ENCODE measurements around the gene FHOD3.

Gene FHOD3

GRCh38 chr18:36608107-36608506 is 310.6 kb downstream of the FHOD3 start:
- DNase-seq: no peak

GRCh38 chr18:36610258-36610657 is 312.7 kb downstream of the FHOD3 start:
- no peak for DNase-seq

- DNase-seq: no peak
Measured at GRCh38 chr18:36610661-36611060, 313.1 kb downstream of the FHOD3 start.

- DNase-seq: no peak
Measured at GRCh38 chr18:36613069-36613468, 315.6 kb downstream of the FHOD3 start.

GRCh38 chr18:36613810-36614209 is 316.3 kb downstream of the FHOD3 start:
- DNase-seq: no peak

GRCh38 chr18:36620788-36621187 is 323.3 kb downstream of the FHOD3 start:
- DNase-seq: no peak

- no peak for DNase-seq
Measured at GRCh38 chr18:36622610-36623009, 325.1 kb downstream of the FHOD3 start.

GRCh38 chr18:36623091-36623490 is 325.6 kb downstream of the FHOD3 start:
- DNase-seq: no peak

GRCh38 chr18:36623681-36624190 is 326.2 kb downstream of the FHOD3 start:
- DNase-seq: no peak

- DNase-seq: no peak
Measured at GRCh38 chr18:36624451-36625167, 327.1 kb downstream of the FHOD3 start.

- DNase-seq: no peak
Measured at GRCh38 chr18:36625386-36625785, 327.9 kb downstream of the FHOD3 start.

- DNase-seq: no peak
Measured at GRCh38 chr18:36627637-36628036, 330.1 kb downstream of the FHOD3 start.

GRCh38 chr18:36628435-36629137 is 331.1 kb downstream of the FHOD3 start:
- DNase-seq: no peak

GRCh38 chr18:36629138-36629530 is 331.6 kb downstream of the FHOD3 start:
- no peak for DNase-seq

GRCh38 chr18:36629836-36630235 is 332.3 kb downstream of the FHOD3 start:
- no peak for DNase-seq

GRCh38 chr18:36630917-36631316 is 333.4 kb downstream of the FHOD3 start:
- no peak for DNase-seq

GRCh38 chr18:36633961-36634412 is 336.5 kb downstream of the FHOD3 start:
- no peak for DNase-seq

- no peak for DNase-seq
Measured at GRCh38 chr18:36634573-36635216, 337.2 kb downstream of the FHOD3 start.

- DNase-seq: no peak
Measured at GRCh38 chr18:36635414-36636096, 338.0 kb downstream of the FHOD3 start.

- DNase-seq: no peak
Measured at GRCh38 chr18:36636237-36636817, 338.8 kb downstream of the FHOD3 start.

GRCh38 chr18:36638224-36638623 is 340.7 kb downstream of the FHOD3 start:
- no peak for DNase-seq

Measured in midbrain (tissue), 1 donor.